ENCODE data around the gene RNF126.
"Not testable (repeated sequence)": the region's sequence is repeated elsewhere in the genome, so short reads cannot be mapped to it uniquely, and the experiment has no call there.

Gene RNF126

GRCh38 chr19:628168-628567, 34.8 kb downstream of the RNF126 start:
- DNase-seq (ENCODE audit: low read depth, low spot score): no peak

GRCh38 chr19:626566-626965, 36.4 kb downstream of the RNF126 start:
- not testable (repeated sequence) for DNase-seq (ENCODE audit: low read depth, low spot score)

- no peak for DNase-seq (ENCODE audit: low read depth, low spot score)
Measured at GRCh38 chr19:625257-625656, 37.8 kb downstream of the RNF126 start.

DNA sequence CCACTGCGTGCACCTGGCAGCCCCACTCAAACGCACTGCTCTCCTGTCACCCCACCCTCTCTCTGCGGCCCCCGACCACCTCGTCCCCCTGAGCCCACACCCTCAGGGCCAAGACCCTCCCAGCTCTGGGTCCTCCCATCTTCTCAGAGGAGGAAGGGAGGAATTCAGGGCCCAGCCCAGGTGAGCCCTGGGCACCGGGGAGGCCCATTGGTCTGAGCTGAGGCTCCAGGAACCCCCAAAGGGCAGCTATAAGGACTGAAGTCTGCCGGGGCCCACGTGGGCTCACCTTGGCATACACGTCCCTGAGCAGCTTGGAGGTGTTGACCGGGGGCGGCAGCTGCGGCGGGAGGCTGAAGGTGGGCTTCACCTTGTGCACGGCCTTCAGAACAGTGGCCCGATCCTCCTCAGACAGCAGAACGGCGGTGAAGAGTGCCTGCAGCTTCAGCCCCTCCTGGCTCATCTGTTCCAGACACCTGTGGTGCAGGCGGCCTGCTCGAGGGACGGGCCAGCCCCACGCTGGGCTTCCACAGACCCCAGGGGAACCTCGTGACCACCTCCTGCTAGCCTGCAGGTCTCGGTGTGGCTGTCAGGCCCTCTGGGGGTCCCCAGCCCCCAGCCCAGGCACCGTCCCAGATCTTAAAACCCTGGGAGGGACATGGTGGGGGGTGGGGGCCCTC, 38.4 kb downstream of the RNF126 start:
- no peak for DNase-seq (ENCODE audit: low read depth, low spot score)

- no peak for DNase-seq (ENCODE audit: low read depth, low spot score)
Measured at GRCh38 chr19:623974-624373, 39.0 kb downstream of the RNF126 start.

GRCh38 chr19:623175-623916, 39.7 kb downstream of the RNF126 start:
- no peak for DNase-seq (ENCODE audit: low read depth, low spot score)

DNA sequence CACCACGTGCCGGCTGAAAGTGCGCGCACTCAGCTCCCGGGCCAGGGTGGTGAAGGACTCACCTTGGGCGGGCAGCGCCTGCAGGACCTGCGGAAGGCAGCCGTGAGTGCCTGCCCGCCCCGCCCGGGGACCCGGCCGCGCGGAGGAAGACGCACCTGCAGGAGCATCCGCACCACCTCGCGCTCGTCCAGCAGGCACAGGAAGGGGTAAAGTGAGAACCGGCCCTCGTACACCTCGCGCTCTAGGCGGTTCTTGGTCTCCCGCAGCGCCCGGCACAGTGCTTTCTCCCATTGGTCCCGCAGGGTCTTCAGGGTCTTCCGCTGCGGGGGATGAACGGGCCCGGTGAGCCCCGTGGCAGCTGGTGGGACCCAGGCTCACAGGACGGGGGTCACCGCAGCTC, 40.3 kb downstream of the RNF126 start:
- no peak for DNase-seq (ENCODE audit: low read depth, low spot score)

DNA sequence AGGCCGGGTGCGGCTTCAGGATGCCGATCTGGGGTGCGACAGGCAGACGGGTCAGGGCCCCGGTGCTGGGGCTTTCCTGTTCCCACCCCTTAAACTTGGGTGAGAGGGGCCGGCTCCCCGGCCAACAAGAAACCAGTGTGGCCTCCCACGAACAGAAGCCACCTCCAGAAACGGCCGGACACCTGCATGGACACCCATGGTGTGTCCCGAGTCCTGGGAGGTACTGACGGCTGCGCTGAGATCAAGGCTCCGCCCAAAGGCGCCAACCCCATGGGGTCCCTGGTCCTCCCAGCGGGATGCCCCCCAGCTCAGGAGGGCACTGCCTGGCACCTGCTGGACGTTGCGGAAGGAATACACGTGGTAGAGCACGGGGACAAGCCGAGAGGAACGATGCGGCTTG, 41.2 kb downstream of the RNF126 start:
- DNase-seq (ENCODE audit: low read depth, low spot score): no peak

GRCh38 chr19:621191-621590, 41.8 kb downstream of the RNF126 start:
- not testable (repeated sequence) for DNase-seq (ENCODE audit: low read depth, low spot score)

DNA sequence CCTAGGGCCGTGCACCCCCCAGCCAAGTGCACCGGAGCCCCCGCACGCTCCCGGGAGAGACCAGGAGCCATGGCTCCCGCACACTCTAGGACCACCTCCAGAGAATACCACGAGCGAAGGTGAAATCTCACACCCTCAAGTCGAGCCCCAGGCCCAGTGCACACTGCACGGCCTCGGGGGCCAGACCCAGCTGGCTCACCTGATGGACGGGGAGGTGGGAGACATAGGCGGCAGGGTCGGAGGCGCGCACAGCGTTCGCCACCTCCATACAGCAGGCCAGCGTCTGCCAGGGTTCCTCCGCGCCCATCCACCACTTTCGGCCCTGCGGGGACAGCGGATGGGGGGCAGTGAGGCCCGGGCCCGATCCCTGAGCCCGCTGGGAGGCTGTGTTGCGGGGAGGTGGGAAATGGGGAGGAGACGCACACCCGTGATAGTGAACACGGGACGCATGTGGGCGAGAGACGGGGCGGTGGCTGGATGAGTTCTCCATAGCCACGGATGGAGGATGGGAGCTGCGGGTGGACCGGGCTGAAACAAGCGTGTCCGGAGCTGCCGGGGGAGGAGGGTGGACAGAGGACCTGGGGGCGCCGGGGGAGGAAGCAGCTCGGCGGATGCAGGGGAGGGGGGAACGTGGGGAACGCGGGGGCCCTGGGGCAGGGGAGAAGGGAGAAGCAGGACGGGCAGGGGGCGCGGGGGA, 42.7 kb downstream of the RNF126 start:
- no peak for DNase-seq (ENCODE audit: low read depth, low spot score)

DNA sequence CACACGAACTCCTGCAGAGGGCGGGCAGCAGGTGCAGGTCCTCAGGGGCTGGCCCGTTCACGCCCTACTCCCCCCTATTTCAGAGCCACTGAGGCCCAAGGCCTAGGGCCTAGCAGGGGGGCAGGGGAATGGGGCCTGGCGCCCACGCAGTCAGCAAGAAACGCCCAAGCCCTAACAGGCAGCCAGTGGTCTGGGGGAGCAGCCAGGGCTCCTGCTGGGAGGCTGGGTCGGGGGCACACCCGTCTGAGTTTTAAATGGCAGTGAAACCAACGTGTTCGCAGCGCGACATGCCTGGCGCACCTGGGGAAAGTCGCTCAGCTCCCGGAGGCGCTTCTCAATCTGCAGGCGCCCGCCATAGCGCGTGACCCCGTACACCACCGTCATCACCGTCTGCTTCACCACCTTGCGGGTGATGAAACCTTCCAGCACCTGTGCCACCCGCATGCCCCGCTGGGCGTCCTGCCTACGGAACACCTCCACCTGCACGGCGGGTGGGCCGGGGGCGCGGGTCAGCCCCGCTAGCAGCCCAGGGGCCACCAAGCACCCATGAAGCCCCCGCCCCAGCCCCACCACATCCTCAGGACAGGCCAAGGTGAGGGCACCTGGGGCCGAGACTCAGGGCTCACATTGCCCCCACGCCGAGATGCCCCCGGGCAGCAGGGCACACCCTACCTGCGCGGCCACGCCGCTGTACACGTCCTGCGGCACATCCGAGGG, 43.6 kb downstream of the RNF126 start:
- DNase-seq (ENCODE audit: low read depth, low spot score): no peak

GRCh38 chr19:618674-619285, 44.2 kb downstream of the RNF126 start:
- DNase-seq (ENCODE audit: low read depth, low spot score): no peak

GRCh38 chr19:618247-618619, 44.8 kb downstream of the RNF126 start:
- DNase-seq (ENCODE audit: low read depth, low spot score): no peak

DNA sequence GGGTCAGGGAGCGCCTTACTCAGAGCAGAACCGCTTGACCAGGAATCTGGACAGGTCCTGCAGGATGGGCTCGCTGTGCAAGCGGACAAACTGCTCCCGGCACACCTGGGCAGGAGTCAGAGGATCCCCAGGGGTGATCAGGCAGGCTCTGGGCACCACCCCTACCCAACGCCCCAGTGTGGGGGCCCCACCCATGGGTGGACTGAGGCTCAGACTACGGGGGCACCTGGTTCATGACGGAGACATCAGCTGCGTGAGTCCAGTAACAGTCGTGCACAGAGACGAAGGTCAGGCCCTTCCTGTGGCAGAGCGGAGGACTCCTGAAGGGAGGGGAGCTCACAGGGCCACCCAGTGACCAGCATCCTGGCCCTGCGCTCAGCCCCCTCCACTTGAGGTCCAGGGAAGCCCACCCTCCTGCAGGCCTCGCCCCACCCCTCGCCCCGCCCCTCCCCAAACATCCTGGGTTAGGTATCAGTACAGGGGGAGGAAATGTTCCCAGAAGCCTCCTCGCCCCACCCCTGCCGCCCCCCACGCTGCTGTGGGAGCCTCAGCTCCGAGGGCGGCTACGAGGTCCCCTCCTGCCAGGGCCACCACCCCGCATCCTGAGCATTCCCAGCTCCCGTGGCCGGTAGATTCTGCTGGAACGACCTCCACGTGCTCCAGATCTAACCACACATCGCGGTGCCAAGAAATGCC, 45.3 kb downstream of the RNF126 start:
- no peak for DNase-seq (ENCODE audit: low read depth, low spot score)

DNA sequence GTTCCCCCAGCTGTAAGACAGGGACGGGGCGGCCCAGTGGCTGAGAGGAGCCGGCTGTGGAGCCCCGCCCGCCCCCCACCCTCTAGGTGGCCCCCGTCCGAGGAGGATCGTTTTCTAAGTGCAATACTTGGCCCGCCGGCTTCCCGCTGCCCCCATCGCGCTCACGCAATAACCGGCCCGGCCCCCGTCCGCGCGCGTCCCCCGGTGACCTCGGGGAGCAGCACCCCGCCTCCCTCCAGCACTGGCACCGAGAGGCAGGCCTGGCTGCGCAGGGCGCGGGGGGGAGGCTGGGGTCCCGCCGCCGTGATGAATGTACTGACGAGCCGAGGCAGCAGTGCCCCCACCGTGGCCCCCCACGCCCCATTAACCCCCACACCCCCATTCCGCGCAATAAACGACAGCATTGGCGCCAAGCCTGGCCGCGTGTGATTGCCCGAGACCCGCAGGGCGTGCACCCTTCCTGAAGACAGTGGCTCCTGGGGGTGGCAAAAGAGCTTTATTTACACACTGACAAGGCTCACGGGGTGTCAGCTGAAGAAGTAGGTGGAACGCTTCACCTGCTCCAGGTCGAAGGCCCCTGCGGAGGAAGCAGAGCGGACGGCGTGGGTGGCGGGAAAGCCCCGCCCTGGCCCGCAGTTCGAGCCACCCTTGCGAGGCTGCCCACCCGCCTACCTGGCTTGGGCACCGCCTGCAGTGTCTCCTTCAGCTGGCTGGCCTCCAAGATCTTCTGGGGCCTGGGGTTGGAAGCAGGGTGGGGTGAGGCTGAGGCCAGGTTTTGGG, 46.1 kb downstream of the RNF126 start:
- no peak for DNase-seq (ENCODE audit: low read depth, low spot score)

GRCh38 chr19:616062-616700, 46.8 kb downstream of the RNF126 start:
- no peak for DNase-seq (ENCODE audit: low read depth, low spot score)

- no peak for DNase-seq (ENCODE audit: low read depth, low spot score)
Measured at GRCh38 chr19:615619-616018, 47.4 kb downstream of the RNF126 start.

- no peak for DNase-seq (ENCODE audit: low read depth, low spot score)
Measured at GRCh38 chr19:613732-614567, 49.1 kb downstream of the RNF126 start.

DNA sequence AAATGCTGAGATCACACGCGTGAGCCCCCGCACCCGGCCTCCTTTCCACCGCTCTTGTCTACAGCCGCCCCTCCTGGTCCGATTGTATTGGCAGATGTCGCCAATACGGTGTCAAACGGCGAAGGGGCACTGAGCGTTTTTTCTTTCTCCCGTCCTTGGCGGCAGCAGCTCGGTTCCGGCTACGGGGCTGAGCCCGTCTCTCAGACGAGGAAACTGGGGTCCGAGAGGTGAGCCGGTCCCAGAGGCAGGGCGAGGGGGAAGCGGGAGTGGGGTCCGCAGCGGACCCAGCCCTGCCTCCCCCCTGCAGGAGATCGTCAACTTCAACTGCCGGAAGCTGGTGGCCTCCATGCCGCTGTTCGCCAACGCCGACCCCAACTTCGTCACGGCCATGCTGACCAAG, 50.1 kb downstream of the RNF126 start:
- no peak for DNase-seq (ENCODE audit: low read depth, low spot score)
